IMR-90 (cell line): ENCODE data around the gene AGAP1.

Source experiments
- BHLHE40 ChIP-seq: fragments of 150-350 bp; IDR thresholded peaks from 2 replicates; pipeline ENCODE4 v1.6.1; 2016; ENCODE audit warnings: mild to moderate bottlenecking, low read depth, low read length
- CEBPB ChIP-seq: IDR thresholded peaks from 2 replicates; pipeline ENCODE4 v1.6.1; 2012; ENCODE audit warnings: low read depth, low read length, improper control_type of control experiment
- CHD1 ChIP-seq: IDR thresholded peaks from 2 replicates; pipeline ENCODE4 v1.6.1; 2012; ENCODE audit warnings: low read depth, low read length, improper control_type of control experiment
- ELK1 ChIP-seq: fragments of 150-350 bp; IDR thresholded peaks from 2 replicates; pipeline ENCODE4 v1.6.1; 2016; ENCODE audit warnings: low read depth, mild to moderate bottlenecking, low read length, moderate library complexity, borderline replicate concordance
- FOS ChIP-seq: fragments of 150-350 bp; IDR thresholded peaks from 2 replicates; pipeline ENCODE4 v1.6.1; 2016; ENCODE audit warnings: low read depth, low read length
- POLR2A ChIP-seq: IDR thresholded peaks from 2 replicates; pipeline ENCODE4 v1.6.1; 2012; ENCODE audit warnings: mild to moderate bottlenecking, low read depth, low read length
- RAD21 ChIP-seq: IDR thresholded peaks from 2 replicates; pipeline ENCODE4 v1.6.1; 2012; ENCODE audit warnings: low read length, improper control_type of control experiment
- RCOR1 ChIP-seq: IDR thresholded peaks from 2 replicates; pipeline ENCODE4 v1.6.1; 2012; ENCODE audit warnings: mild to moderate bottlenecking, low read length, improper control_type of control experiment; ENCODE audit not compliant: insufficient replicate concordance
- SMC3 ChIP-seq: fragments of 150-350 bp; IDR thresholded peaks from 2 replicates; pipeline ENCODE4 v1.6.1; 2016; ENCODE audit warnings: low read depth, mild to moderate bottlenecking, antibody characterized with exemption, low read length, moderate library complexity
- TF ChIP-seq, protein P1 (sequence below): conservative IDR thresholded peaks from 2 replicates; pipeline ENCODE4 v1.5.1; 2012; ENCODE audit warnings: mild to moderate bottlenecking, low read depth, low read length, improper control_type of control experiment
- TF ChIP-seq, protein P2 (sequence below): fragments of 150-350 bp; IDR thresholded peaks from 2 replicates; pipeline ENCODE4 v1.6.1; 2017; ENCODE audit warnings: mild to moderate bottlenecking, antibody characterized with exemption, low read length, low read depth

DNA sequence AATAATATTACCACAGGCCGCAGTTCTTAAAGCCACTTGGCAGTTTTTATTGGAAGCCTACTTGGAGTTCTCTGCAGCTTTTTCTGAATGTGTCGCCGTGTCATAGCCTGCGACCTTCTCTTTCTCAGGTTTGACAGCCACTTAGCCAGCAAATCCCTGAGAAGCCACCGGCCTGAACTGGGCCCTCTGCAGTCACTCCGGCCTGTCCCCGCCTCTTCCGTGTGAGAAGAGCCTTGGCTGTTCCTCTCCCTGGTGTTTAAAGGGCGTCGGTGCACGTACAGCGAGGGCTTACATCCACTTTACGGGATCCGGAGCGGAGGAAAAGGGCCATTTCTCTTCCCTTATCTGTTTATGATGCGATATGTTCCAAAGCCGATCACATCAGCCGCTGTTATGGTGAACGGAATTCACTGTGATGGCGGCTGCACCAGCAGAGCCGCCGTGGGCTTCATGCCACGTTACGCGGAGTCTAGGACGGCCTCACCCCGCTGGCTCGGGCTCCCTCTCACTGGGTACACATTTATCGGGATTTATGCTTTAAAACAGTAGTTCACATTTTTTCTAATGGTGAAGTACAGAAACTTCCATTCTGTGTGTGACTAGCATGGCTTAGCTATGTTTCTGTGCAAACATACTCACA, 607.6 kb downstream of the AGAP1 start:
- TF ChIP-seq, protein P1, sequence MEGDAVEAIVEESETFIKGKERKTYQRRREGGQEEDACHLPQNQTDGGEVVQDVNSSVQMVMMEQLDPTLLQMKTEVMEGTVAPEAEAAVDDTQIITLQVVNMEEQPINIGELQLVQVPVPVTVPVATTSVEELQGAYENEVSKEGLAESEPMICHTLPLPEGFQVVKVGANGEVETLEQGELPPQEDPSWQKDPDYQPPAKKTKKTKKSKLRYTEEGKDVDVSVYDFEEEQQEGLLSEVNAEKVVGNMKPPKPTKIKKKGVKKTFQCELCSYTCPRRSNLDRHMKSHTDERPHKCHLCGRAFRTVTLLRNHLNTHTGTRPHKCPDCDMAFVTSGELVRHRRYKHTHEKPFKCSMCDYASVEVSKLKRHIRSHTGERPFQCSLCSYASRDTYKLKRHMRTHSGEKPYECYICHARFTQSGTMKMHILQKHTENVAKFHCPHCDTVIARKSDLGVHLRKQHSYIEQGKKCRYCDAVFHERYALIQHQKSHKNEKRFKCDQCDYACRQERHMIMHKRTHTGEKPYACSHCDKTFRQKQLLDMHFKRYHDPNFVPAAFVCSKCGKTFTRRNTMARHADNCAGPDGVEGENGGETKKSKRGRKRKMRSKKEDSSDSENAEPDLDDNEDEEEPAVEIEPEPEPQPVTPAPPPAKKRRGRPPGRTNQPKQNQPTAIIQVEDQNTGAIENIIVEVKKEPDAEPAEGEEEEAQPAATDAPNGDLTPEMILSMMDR: no peak
- no peak for TF ChIP-seq FOS
- TF ChIP-seq POLR2A: no peak
- TF ChIP-seq, protein P2, sequence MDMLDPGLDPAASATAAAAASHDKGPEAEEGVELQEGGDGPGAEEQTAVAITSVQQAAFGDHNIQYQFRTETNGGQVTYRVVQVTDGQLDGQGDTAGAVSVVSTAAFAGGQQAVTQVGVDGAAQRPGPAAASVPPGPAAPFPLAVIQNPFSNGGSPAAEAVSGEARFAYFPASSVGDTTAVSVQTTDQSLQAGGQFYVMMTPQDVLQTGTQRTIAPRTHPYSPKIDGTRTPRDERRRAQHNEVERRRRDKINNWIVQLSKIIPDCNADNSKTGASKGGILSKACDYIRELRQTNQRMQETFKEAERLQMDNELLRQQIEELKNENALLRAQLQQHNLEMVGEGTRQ: no peak
- no peak for TF ChIP-seq CHD1
- no peak for TF ChIP-seq RAD21
- no peak for TF ChIP-seq CEBPB
- no peak for TF ChIP-seq RCOR1
- TF ChIP-seq SMC3: no peak
- TF ChIP-seq BHLHE40: no peak
- no peak for TF ChIP-seq ELK1
